Tibial nerve (tissue), 4 donors: Measurements from ENCODE around the gene CFAP299.

ENCODE experiments used
- EP300 ChIP-seq, 2 donors: sonication (generic); formaldehyde crosslinking; IDR thresholded peaks; one replicate each; pipeline ENCODE4 v1.6.1; 2017; ENCODE audit warnings: antibody characterized with exemption in 2 of 2, mild to moderate bottlenecking in 1 of 2
- POLR2A ChIP-seq, 2 donors: fragments of 450-650 bp; IDR thresholded peaks; one replicate each; pipeline ENCODE4 v1.6.1; 2017; ENCODE audit warnings: antibody characterized with exemption in 2 of 2, mild to moderate bottlenecking in 2 of 2, moderate library complexity in 2 of 2
- TF ChIP-seq, protein P1 (sequence below), 5 experiments: fragments of 200-600 bp in 3 of 5; fragments of 450-650 bp in 2 of 5; sonication (generic) in 3 of 5; IDR thresholded peaks; one replicate each; pipeline ENCODE4 v1.5.1; 2016 to 2019; ENCODE audit warnings: antibody characterized with exemption in 5 of 5, mild to moderate bottlenecking in 3 of 5, moderate library complexity in 2 of 5

DNA sequence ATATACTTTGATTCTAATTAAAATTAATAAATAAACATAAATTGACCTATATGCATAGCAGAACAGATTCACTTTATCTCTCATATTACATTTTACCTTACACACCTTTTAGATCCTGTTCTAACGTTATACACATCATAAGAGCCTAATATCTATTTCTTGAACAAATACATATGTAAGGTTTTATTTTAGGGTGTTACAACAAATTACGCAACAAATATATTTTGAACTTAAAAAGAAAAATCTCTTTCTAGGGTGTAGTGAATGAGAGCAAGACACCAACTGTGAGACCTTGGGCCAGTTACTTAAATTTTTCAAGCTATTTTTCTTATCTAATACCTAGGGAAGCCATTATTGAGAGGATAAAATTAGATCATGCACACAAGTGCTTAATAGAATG lies 191.2 kb downstream of the CFAP299 start:
- TF ChIP-seq, protein P1, sequence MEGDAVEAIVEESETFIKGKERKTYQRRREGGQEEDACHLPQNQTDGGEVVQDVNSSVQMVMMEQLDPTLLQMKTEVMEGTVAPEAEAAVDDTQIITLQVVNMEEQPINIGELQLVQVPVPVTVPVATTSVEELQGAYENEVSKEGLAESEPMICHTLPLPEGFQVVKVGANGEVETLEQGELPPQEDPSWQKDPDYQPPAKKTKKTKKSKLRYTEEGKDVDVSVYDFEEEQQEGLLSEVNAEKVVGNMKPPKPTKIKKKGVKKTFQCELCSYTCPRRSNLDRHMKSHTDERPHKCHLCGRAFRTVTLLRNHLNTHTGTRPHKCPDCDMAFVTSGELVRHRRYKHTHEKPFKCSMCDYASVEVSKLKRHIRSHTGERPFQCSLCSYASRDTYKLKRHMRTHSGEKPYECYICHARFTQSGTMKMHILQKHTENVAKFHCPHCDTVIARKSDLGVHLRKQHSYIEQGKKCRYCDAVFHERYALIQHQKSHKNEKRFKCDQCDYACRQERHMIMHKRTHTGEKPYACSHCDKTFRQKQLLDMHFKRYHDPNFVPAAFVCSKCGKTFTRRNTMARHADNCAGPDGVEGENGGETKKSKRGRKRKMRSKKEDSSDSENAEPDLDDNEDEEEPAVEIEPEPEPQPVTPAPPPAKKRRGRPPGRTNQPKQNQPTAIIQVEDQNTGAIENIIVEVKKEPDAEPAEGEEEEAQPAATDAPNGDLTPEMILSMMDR (IDR thresholded peaks at IDR 0.05): no peak
- no peak for TF ChIP-seq POLR2A (IDR thresholded peaks at IDR 0.05)
- TF ChIP-seq EP300 (IDR thresholded peaks at IDR 0.05): no peak
